Liver (tissue), 3 donors: Measurements from ENCODE around the gene KIAA1191.

Experiments used
- ATF3 ChIP-seq: IDR thresholded peaks from 2 replicates; pipeline ENCODE4 v1.6.1; 2016; ENCODE audit warnings: antibody characterized with exemption
- CTCF ChIP-seq: fragments of 150-350 bp; IDR thresholded peaks from 2 replicates; pipeline ENCODE4 v1.5.1; 2017; ENCODE audit warnings: improper control_type of control experiment, low read depth, low read length; ENCODE audit not compliant: missing input control
- FOXA1 ChIP-seq: IDR thresholded peaks from 2 replicates; pipeline ENCODE4 v1.6.1; 2016; ENCODE audit warnings: antibody characterized with exemption
- GABPA ChIP-seq, 2 donors: IDR thresholded peaks in 1 of 2; conservative IDR thresholded peaks in 1 of 2; 2 replicates each; pipeline ENCODE4 v1.6.1; 2016; ENCODE audit warnings: antibody characterized with exemption in 2 of 2, mild to moderate bottlenecking in 1 of 2, moderate library complexity in 1 of 2
- HNF4G ChIP-seq: IDR thresholded peaks from 2 replicates; pipeline ENCODE4 v1.6.1; 2016; ENCODE audit warnings: antibody characterized with exemption
- JUND ChIP-seq, 2 donors: IDR thresholded peaks; 2 replicates each; pipeline ENCODE4 v1.6.1; 2016; ENCODE audit warnings: antibody characterized with exemption in 2 of 2
- MAX ChIP-seq: IDR thresholded peaks from 2 replicates; pipeline ENCODE4 v1.6.1; 2016; ENCODE audit warnings: antibody characterized with exemption
- NR2F2 ChIP-seq: IDR thresholded peaks from 2 replicates; pipeline ENCODE4 v1.6.1; 2016; ENCODE audit warnings: antibody characterized with exemption
- REST ChIP-seq: IDR thresholded peaks from 2 replicates; pipeline ENCODE4 v1.6.1; 2016; ENCODE audit warnings: antibody characterized with exemption, mild to moderate bottlenecking
- RXRA ChIP-seq, 2 donors: IDR thresholded peaks; 2 replicates each; pipeline ENCODE4 v1.6.1; 2017 to 2018; ENCODE audit warnings: antibody characterized with exemption in 2 of 2, mild to moderate bottlenecking in 1 of 2
- SP1 ChIP-seq: IDR thresholded peaks from 2 replicates; pipeline ENCODE4 v1.6.1; 2018; ENCODE audit warnings: antibody characterized with exemption, mild to moderate bottlenecking
- TAF1 ChIP-seq: conservative IDR thresholded peaks from 2 replicates; pipeline ENCODE4 v1.6.1; 2016; ENCODE audit warnings: antibody characterized with exemption, mild to moderate bottlenecking
- YY1 ChIP-seq: IDR thresholded peaks from 2 replicates; pipeline ENCODE4 v1.6.1; 2016; ENCODE audit warnings: antibody characterized with exemption, mild to moderate bottlenecking
- ZBTB33 ChIP-seq: IDR thresholded peaks from 2 replicates; pipeline ENCODE4 v1.6.1; 2016; ENCODE audit warnings: antibody characterized with exemption
- donor health status: healthy.
- donor health status: healthy.

GRCh38 chr5:176384991-176385390 lies 23.4 kb upstream of the KIAA1191 start:
- TF ChIP-seq SP1 (no peak), CTCF (no peak), ATF3 (no peak), MAX (no peak), REST (no peak), JUND (IDR thresholded peaks at IDR 0.05) (no peak), YY1 (no peak), FOXA1 (no peak), RXRA (IDR thresholded peaks at IDR 0.05) (no peak), GABPA (IDR thresholded peaks at IDR 0.05 in 1 of 2, conservative IDR thresholded peaks at IDR 0.05 in 1 of 2) (no peak), TAF1 (no peak), HNF4G (no peak), NR2F2 (no peak), ZBTB33 (no peak)
